Skeletal muscle tissue (tissue), 4 donors: Measurements from ENCODE around the gene UST. TPM values are rescaled to one million over a fixed set of nuclear protein-coding genes. Genes with fewer than 3 reads are reported as not detected.
"Not testable (repeated sequence)": the region's sequence is repeated elsewhere in the genome, so short reads cannot be mapped to it uniquely, and the experiment has no call there.

Experiments used
- H3K27ac ChIP-seq: one replicate; pipeline ENCODE4 v1.7.0; 2013; ENCODE audit warnings: mild to moderate bottlenecking, low read depth, low read length, inconsistent platforms
- H3K27me3 ChIP-seq, 3 donors: one replicate each; pipeline ENCODE4 v1.7.0; 2013; ENCODE audit warnings: low read length in 3 of 3; ENCODE audit not compliant: control insufficient read depth in 3 of 3, insufficient read depth in 3 of 3
- H3K36me3 ChIP-seq, 3 donors: one replicate each; pipeline ENCODE4 v1.7.0; 2013; ENCODE audit warnings: low read length in 3 of 3; ENCODE audit not compliant: control insufficient read depth in 3 of 3, insufficient read depth in 3 of 3
- H3K4me1 ChIP-seq, 3 donors: one replicate each; pipeline ENCODE4 v1.7.0; 2013; ENCODE audit warnings: low read length in 3 of 3, mild to moderate bottlenecking in 3 of 3; ENCODE audit not compliant: control insufficient read depth in 3 of 3, insufficient read depth in 3 of 3
- H3K4me3 ChIP-seq, 3 donors: one replicate each; pipeline ENCODE4 v1.7.0; 2013; ENCODE audit warnings: low read length in 3 of 3
- H3K9ac ChIP-seq, 3 donors: one replicate each; pipeline ENCODE4 v1.7.0; 2013; ENCODE audit warnings: low read length in 3 of 3, mild to moderate bottlenecking in 3 of 3, moderate library complexity in 2 of 3, low read depth in 1 of 3
- H3K9me3 ChIP-seq, 3 donors: one replicate each; pipeline ENCODE4 v1.7.0; 2013; ENCODE audit warnings: low read length in 3 of 3; ENCODE audit not compliant: control insufficient read depth in 3 of 3
- total RNA-seq: library from RNA; depleted of rRNA; stranded (reverse); fragments of >200 nt; gene quantifications from one replicate; pipeline ENCODE4 v1.2.3, GENCODE V29; 2014
- donor health status: Osteomylitis.

The UST gene
- total RNA-seq, 1 donor from 2014 or later, result 14.6 TPM

DNA sequence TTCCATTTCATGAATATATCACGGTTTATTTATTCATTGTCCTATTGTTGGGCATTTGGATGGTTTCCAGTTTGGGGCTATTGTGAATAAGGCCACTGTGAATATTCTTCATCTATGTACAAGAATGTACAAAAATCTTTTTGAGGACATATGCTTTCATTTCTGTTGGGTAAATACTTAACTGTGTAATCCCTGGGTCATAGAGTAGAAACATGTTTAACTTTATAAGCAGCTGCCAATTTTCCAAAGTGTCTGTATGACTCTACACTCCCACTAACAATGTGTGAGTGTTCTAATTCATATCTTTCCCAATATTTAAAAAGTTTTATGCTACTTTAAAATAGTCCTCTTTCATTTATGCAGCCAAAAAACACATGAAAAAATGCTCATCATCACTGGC, 98.6 kb downstream of the UST start:
- no peaks in the 10 kb centered on the region for H3K36me3 ChIP-seq

DNA sequence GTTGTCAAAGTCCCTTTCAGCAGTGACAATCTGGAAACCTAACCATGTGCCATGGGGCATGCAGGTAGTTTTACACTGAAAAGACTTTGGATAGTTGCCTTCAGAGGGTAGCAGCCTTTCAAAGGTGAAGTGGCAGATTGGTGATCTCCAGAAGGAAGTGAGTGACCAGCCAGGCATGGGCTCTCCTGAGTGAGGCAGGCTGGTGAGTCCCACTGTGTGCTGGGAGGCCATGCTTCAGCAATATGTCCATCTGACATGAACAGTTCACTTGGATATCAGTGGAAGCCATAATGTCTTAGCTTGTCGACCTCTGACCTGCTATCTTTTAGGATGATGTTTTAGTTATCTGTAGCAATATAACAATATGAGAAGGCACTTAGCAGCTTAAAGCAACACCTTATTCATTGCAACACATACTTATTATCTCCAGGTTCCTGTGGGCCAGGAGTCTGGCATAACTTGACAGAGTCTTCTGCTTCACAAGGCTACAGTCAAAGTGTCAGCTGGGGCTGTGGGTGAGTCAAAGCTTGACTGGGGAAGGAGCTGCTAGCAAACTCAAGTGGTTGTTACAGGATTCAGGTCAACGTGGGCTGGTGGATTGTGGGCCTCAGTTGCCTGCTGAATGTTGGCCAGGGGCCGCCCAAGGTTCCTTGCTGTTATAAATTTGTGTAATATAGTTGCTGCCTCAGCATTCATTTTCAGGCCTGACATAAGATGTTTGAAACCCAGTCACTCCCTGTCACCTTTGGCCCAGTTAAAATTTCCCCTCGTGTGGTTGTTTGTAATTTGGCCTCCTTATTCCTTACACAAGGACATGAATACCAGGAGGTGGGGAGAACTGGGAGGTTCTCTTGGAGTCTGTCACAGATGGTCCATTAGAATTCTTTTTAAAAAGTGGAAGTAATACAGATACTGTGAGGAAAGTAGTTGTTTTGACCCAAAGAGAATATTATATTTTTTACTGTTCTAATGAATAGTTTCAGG, 100.2 kb downstream of the UST start:
- Histone ChIP-seq H3K36me3 (no peaks in the 10 kb centered on the region), H3K27ac (no peak overlapping the region), H3K4me1 (peaks cover 0 to 4% (median 0%) of the 10 kb centered on the region in 3 donors), H3K9me3 (no peaks in the 10 kb centered on the region), H3K27me3 (no peaks in the 10 kb centered on the region), H3K9ac (no peak overlapping the region), H3K4me3 (no peak overlapping the region)

More for the DNA sequence above, 98.6 kb downstream of the UST start:
- Histone ChIP-seq H3K9me3 (no peaks in the 10 kb centered on the region), H3K9ac (no peak overlapping the region), H3K27ac (no peak overlapping the region), H3K4me1 (peaks cover 0 to 4% (median 0%) of the 10 kb centered on the region in 3 donors), H3K27me3 (no peaks in the 10 kb centered on the region), H3K4me3 (no peak overlapping the region)

DNA sequence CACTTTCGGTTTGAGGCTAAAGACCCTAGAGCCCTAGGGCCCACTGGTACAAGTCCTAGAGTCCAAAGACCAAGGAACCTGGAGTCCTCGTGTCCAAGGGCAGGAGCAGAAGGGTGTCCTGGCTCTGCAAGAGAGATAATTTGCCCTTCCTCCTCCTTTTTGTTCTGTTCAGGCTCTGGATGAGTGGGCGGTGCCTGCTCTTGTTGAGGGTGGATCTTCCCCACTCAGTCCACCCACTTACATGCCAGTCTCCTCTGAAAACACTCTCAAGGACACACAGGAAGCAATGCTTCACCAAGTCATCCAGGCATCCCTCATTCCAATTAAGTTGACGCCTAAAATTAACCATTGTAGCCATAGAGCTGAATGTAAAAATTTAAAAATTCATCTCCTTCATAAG, 102.1 kb downstream of the UST start:
- no peaks in the 10 kb centered on the region for H3K27me3 ChIP-seq
- H3K4me1 ChIP-seq, result peaks cover 0 to 4% (median 0%) of the 10 kb centered on the region in 3 donors
- H3K4me3 ChIP-seq, result no peak overlapping the region
- H3K36me3 ChIP-seq, result no peaks in the 10 kb centered on the region
- no peak overlapping the region for H3K9ac ChIP-seq
- no peak overlapping the region for H3K27ac ChIP-seq
- H3K9me3 ChIP-seq, result no peaks in the 10 kb centered on the region

DNA sequence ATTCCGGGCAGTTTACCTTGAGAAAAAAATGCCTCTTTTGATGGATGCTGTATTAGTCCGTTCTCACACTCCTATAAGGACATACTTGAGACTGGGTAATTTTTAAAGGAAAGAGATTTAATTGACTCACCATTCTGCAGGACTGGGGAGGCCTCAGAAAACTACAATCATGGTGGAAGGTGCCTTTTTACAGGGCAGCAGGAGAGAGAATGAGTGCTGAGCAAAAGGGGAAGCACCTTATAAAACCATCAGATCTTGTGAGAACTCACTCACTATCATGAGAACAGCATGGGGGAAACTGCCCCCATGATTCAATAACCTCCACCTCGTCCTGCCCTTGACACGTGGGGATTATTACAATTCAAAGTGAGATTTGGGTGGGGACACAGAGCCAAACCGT, 102.6 kb downstream of the UST start:
- not testable (repeated sequence) for H3K4me1 ChIP-seq, H3K9me3 ChIP-seq, H3K9ac ChIP-seq, H3K4me3 ChIP-seq, H3K27ac ChIP-seq, H3K27me3 ChIP-seq, H3K36me3 ChIP-seq

DNA sequence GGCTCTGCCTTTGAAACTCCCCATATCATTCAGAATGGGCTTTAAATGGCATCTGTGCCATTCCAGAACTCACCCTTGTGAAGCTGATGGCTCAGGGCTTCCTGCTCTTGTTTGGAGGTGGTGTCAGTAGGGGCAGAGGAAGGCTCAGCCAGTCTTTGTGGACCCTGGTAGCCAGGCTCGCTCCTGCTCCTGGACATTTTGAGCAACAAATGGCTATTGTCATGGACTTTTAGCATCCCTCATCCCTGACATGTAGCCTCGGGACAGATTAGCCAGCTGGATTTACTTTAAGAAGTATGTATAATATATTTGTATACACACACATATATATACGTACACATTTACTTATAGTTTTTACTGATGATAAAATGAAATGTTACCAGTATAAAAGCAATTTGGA, 104.1 kb downstream of the UST start:
- Histone ChIP-seq H3K4me3 (no peak overlapping the region), H3K9me3 (no peaks in the 10 kb centered on the region), H3K9ac (no peak overlapping the region), H3K4me1 (peaks cover 0 to 4% (median 0%) of the 10 kb centered on the region in 3 donors), H3K27me3 (no peaks in the 10 kb centered on the region), H3K27ac (no peak overlapping the region), H3K36me3 (no peaks in the 10 kb centered on the region)

DNA sequence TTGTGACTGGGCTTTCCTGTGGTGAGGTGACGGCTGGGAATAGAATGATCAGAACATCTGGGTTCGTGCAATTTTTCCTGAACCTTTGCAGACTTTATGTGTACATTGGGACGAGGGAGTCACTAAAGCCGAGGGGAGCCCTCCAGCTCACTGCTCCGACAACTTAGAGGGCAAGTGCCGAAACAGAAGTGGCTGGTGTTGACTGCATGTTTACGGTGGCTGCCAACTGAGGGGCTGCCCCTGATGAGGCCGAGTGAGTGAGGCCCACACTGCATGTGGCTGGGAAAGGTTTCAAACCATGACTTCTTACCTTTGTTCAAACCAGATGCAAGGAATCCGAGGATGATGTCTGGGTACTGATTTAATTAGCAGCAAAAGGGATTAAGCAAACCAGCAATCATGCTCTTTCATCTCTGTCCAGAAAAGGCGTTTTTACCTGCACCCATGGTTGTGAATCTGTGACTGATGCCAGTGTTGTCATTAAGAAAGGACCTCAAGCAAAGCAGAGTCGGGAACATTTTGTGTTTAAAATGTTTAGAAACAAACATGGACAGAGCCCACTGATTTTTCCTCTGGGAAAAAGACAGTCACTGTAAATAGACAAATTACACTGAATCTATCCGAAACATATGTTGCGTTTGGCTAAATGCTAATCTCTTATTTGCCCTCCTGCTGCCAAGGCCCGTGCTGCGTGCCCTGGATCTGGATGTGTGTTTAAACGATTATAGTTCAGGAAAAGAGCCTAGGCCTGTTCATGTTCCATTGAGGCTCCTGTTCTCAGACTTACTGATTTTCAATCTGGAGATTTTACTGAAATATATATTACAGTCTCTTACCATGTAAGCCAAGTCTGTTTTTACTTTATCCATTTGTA, 105.1 kb downstream of the UST start:
- Histone ChIP-seq H3K4me1 (peaks cover 0 to 4% (median 0%) of the 10 kb centered on the region in 3 donors), H3K4me3 (no peak overlapping the region), H3K9me3 (no peaks in the 10 kb centered on the region), H3K36me3 (no peaks in the 10 kb centered on the region), H3K27me3 (no peaks in the 10 kb centered on the region), H3K27ac (no peak overlapping the region), H3K9ac (no peak overlapping the region)

DNA sequence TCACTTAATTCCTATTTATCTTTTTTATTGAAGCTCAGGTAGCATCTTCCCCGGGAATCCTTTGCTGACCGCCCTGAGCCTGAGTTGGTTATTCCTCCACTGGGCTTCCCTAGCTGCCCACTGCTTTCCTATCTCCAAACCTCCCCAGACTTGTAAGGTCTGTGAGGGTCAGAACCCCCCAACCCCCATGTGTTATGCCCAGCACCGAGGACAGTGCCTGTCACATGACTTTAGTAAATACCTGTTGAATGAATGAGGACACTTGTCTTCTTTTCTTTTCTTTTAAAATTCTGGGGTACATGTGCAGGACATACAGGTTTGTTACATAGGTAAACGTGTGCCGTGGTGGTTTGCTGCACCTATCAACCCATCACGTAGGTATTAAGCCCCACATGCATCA, 105.9 kb downstream of the UST start:
- Histone ChIP-seq H3K4me1 (no peaks in the 10 kb centered on the region), H3K9me3 (no peaks in the 10 kb centered on the region), H3K27me3 (no peaks in the 10 kb centered on the region), H3K36me3 (no peaks in the 10 kb centered on the region), H3K4me3 (no peak overlapping the region), H3K9ac (no peak overlapping the region), H3K27ac (no peak overlapping the region)

DNA sequence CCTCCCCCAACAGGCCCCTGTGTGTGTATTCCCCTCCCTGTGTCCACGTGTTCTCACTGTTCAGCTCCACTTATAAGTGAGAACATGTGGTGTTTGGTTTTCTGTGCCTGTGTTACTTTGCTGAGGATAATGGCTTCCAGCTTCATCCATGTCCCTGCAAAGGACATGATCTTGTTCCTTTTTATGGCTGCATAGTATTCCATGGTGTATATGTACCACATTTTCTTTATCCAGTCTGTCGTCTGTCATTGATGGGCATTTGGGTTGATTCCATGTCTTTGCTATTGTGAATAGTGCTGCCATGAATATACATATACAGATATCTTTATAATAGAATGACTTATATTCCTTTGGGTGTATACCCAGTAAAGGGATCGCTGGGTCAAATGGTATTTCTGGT, 106.3 kb downstream of the UST start:
- not testable (repeated sequence) for H3K9me3 ChIP-seq

DNA sequence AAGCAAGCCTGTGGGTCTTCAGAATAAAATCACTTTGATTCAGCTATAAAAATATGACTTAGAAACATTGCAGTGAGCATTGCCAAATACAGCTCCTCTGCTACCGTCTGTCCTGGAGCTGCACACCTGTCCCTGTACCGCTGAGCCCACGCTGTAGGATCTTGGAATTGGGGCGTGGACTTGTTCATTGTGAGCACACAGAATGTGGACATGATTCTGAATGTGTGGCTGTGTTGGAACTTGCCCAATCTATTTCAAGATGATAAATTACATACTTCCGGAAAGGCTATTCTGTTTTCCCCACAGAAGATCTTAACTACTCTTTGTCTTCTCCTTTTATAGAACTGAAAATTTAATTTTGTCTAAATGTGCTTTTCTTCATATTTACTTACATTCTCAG, 107.3 kb downstream of the UST start:
- Histone ChIP-seq H3K4me3 (no peak overlapping the region), H3K36me3 (no peaks in the 10 kb centered on the region), H3K4me1 (no peaks in the 10 kb centered on the region), H3K9ac (no peak overlapping the region), H3K27me3 (no peaks in the 10 kb centered on the region), H3K27ac (no peak overlapping the region), H3K9me3 (no peaks in the 10 kb centered on the region)

More for the DNA sequence above, 106.3 kb downstream of the UST start:
- H3K9ac ChIP-seq, H3K4me3 ChIP-seq, H3K36me3 ChIP-seq, H3K27ac ChIP-seq, H3K27me3 ChIP-seq, H3K4me1 ChIP-seq: not testable (repeated sequence)

DNA sequence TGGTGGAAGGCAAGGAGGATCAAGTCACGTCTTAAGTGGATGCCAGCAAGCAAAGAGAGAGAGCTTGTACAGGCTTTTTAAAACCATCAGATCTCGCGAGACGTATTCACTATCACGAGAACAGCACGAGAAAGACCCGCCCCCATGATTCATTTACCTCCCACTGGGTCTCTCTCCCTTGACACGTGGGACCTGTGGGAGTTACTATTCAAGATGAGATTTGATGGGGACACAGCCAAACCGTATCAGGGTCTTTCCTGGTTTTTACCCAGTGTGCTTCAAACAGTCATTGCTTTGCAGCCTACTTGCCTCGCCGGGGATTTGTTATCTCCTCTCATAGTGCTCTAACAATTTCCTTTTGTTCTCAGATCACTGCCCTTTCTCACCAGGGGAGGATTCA, 108.2 kb downstream of the UST start:
- Histone ChIP-seq H3K27ac (no peak overlapping the region), H3K27me3 (no peaks in the 10 kb centered on the region), H3K9ac (no peak overlapping the region), H3K4me1 (no peaks in the 10 kb centered on the region), H3K36me3 (no peaks in the 10 kb centered on the region), H3K9me3 (no peaks in the 10 kb centered on the region), H3K4me3 (no peak overlapping the region)
